ENCODE results near the gene SORBS2. TPM values are rescaled to one million over a fixed set of nuclear protein-coding genes. Genes with fewer than 3 reads are reported as not detected.

SORBS2 gene
- total and polyA plus RNA-seq, 2 donors (not counting 1 experiment from before 2014, with no cell fraction given), result 0.25 to 0.89 TPM

GRCh38 chr4:185540487-185541120, 271.4 kb downstream of the SORBS2 start:
- no peak overlapping the region for H3K4me3 Mint-ChIP-seq
- POLR2A ChIA-PET, result no interaction called here

GRCh38 chr4:185540040-185540439, 272.0 kb downstream of the SORBS2 start:
- Histone ChIP-seq H3K36me3 (replicated peaks in 1 of 2; ENCODE audit: control extremely low read depth in 1 of 2, control insufficient read depth in 1 of 2, extremely low read depth in 1 of 2, insufficient read depth in 2 of 2, low read length in 1 of 2) (no peaks in the 10 kb centered on the region), H3K27ac (ENCODE audit: low read length in 2 of 2) (no peak overlapping the region), H3K9ac (ENCODE audit: low read length) (no peak overlapping the region), H3K79me2 (ENCODE audit: control insufficient read depth, insufficient read depth, low read length) (no peaks in the 10 kb centered on the region), H3K4me1 (ENCODE audit: control insufficient read depth in 2 of 2, insufficient read depth in 2 of 2, low read length in 2 of 2) (peaks cover 0 to 5% of the 10 kb centered on the region in 2 donors), H4K20me1 (ENCODE audit: control insufficient read depth, insufficient read depth, low read length, poor library complexity, severe bottlenecking) (no peaks in the 10 kb centered on the region), H3K9me3 (ENCODE audit: control extremely low read depth in 1 of 3, control insufficient read depth in 2 of 3, insufficient read depth in 1 of 3, low read length in 2 of 3) (no peaks in the 10 kb centered on the region), H3K27me3 (replicated peaks in 1 of 4; ENCODE audit: control extremely low read depth in 1 of 4, control insufficient read depth in 3 of 4, insufficient read depth in 4 of 4, low read length in 3 of 4) (peaks cover 0 to 42% (median 14%) of the 10 kb centered on the region in 4 experiments), H3K4me2 (replicated peaks; ENCODE audit: low read depth, low read length, poor library complexity, severe bottlenecking) (no peak overlapping the region), H3K4me3 (ENCODE audit: control extremely low read depth in 1 of 5, extremely low read depth in 1 of 5, insufficient read depth in 1 of 5, low read depth in 2 of 5, low read length in 4 of 5) (no peak overlapping the region), H2AFZ (ENCODE audit: insufficient read depth, low read depth, low read length, poor library complexity, severe bottlenecking) (no peak overlapping the region)
- H3K4me1 Mint-ChIP-seq, result peaks cover 5% of the 10 kb centered on the region
- DNase-seq (no peak), ATAC-seq (ENCODE audit: low read depth) (no peak)
- no peak overlapping the region for H3K27ac Mint-ChIP-seq
- H3K4me3 Mint-ChIP-seq, result no peak overlapping the region
- ChIA-PET CTCF (no interaction called here), POLR2A (no interaction called here)
- 94% methylated on average over 6 of the region's 8 CpGs for WGBS (ENCODE audit: insufficient coverage)
- peaks cover 25% of the 10 kb centered on the region for H3K27me3 Mint-ChIP-seq
- no peaks in the 10 kb centered on the region for H3K9me3 Mint-ChIP-seq (ENCODE audit: insufficient read depth)
- no peak for TF ChIP-seq EZH2 (IDR thresholded peaks at IDR 0.05; ENCODE audit: borderline replicate concordance, insufficient read depth, low read depth, low read length, poor library complexity, severe bottlenecking)
- TF ChIP-seq, protein P1, sequence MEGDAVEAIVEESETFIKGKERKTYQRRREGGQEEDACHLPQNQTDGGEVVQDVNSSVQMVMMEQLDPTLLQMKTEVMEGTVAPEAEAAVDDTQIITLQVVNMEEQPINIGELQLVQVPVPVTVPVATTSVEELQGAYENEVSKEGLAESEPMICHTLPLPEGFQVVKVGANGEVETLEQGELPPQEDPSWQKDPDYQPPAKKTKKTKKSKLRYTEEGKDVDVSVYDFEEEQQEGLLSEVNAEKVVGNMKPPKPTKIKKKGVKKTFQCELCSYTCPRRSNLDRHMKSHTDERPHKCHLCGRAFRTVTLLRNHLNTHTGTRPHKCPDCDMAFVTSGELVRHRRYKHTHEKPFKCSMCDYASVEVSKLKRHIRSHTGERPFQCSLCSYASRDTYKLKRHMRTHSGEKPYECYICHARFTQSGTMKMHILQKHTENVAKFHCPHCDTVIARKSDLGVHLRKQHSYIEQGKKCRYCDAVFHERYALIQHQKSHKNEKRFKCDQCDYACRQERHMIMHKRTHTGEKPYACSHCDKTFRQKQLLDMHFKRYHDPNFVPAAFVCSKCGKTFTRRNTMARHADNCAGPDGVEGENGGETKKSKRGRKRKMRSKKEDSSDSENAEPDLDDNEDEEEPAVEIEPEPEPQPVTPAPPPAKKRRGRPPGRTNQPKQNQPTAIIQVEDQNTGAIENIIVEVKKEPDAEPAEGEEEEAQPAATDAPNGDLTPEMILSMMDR (IDR thresholded peaks at IDR 0.05), result no peak
- intact Hi-C loops (cut with micrococcal nuclease), result no loop called here

More at GRCh38 chr4:185540487-185541120, 271.4 kb downstream of the SORBS2 start:
- Mint-ChIP-seq H3K27ac (no peak overlapping the region), H3K9me3 (ENCODE audit: insufficient read depth) (no peaks in the 10 kb centered on the region), H3K27me3 (peaks cover 24% of the 10 kb centered on the region), H3K4me1 (peaks cover 4% of the 10 kb centered on the region)
- Histone ChIP-seq H2AFZ (ENCODE audit: insufficient read depth, low read depth, low read length, poor library complexity, severe bottlenecking) (no peak overlapping the region), H3K79me2 (ENCODE audit: control insufficient read depth, insufficient read depth, low read length) (no peaks in the 10 kb centered on the region), H3K9ac (ENCODE audit: low read length) (no peak overlapping the region), H3K9me3 (ENCODE audit: control extremely low read depth in 1 of 3, control insufficient read depth in 2 of 3, insufficient read depth in 1 of 3, low read length in 2 of 3) (no peaks in the 10 kb centered on the region), H3K4me1 (ENCODE audit: control insufficient read depth in 2 of 2, insufficient read depth in 2 of 2, low read length in 2 of 2) (peaks cover 0 to 3% of the 10 kb centered on the region in 2 donors), H3K4me3 (ENCODE audit: control extremely low read depth in 1 of 5, extremely low read depth in 1 of 5, insufficient read depth in 1 of 5, low read depth in 2 of 5, low read length in 4 of 5) (no peak overlapping the region), H4K20me1 (ENCODE audit: control insufficient read depth, insufficient read depth, low read length, poor library complexity, severe bottlenecking) (no peaks in the 10 kb centered on the region), H3K4me2 (replicated peaks; ENCODE audit: low read depth, low read length, poor library complexity, severe bottlenecking) (no peak overlapping the region), H3K27me3 (replicated peaks in 1 of 4; ENCODE audit: control extremely low read depth in 1 of 4, control insufficient read depth in 3 of 4, insufficient read depth in 4 of 4, low read length in 3 of 4) (peaks cover 0 to 41% (median 14%) of the 10 kb centered on the region in 4 experiments), H3K36me3 (replicated peaks in 1 of 2; ENCODE audit: control extremely low read depth in 1 of 2, control insufficient read depth in 1 of 2, extremely low read depth in 1 of 2, insufficient read depth in 2 of 2, low read length in 1 of 2) (no peaks in the 10 kb centered on the region), H3K27ac (ENCODE audit: low read length in 2 of 2) (no peak overlapping the region)
- no peak for DNase-seq
- ATAC-seq (ENCODE audit: low read depth), result no peak
- WGBS (ENCODE audit: insufficient coverage), result no CpG with 5 or more reads among the region's 3 CpGs
- CTCF ChIA-PET, result no interaction called here
- TF ChIP-seq, protein P1 (IDR thresholded peaks at IDR 0.05), result no peak
- TF ChIP-seq EZH2 (IDR thresholded peaks at IDR 0.05; ENCODE audit: borderline replicate concordance, insufficient read depth, low read depth, low read length, poor library complexity, severe bottlenecking), result no peak
- intact Hi-C loops (cut with micrococcal nuclease), result no loop called here
